OCI-LY3 (cell line): ENCODE data around the gene AGAP5.

Source experiments
- CTCF ChIP-seq: fragments of 200-600, 300-600 bp; sonication (generic); IDR thresholded peaks from 2 replicates; pipeline ENCODE4 v1.5.1; 2014; ENCODE audit warnings: antibody characterized with exemption, low read length, low read depth
- EZH2phosphoT487 ChIP-seq: fragments of 200-600 bp; shearing (Covaris generic); IDR thresholded peaks from 2 replicates; pipeline ENCODE4 v1.6.1; 2018; ENCODE audit warnings: antibody characterized with exemption, mixed run types, low read depth

- TF ChIP-seq CTCF (no peak), EZH2phosphoT487 (no peak)
These were observed 58.6 kb downstream of the AGAP5 start for GRCh38 chr10:73639286-73639685.
